ENCODE data around the gene CYP2S1.

GRCh38 chr19:41206926-41207750 lies 14.1 kb downstream of the CYP2S1 start:
- TF ChIP-seq CTCF (IDR thresholded peaks at IDR 0.05; ENCODE audit: insufficient read depth, low read depth, low read length) (no peak), EZH2 (IDR thresholded peaks at IDR 0.05; ENCODE audit: insufficient read depth, low read length) (no peak)
